HG03354 (cell line): Measurements from ENCODE around the gene MAML3.

Experiments used
- ATAC-seq: cut with Tn5 transposase; IDR thresholded peaks from one replicate; pipeline ENCODE4 v1.9.1; 2021; ENCODE audit warnings: mild to moderate bottlenecking; ENCODE audit not compliant: unreplicated experiment, poor library complexity, severe bottlenecking

MAML3 gene

GRCh38 chr4:139860435-139861024 is 293.5 kb downstream of the MAML3 start:
- no peak for ATAC-seq

GRCh38 chr4:139859876-139860275 is 294.1 kb downstream of the MAML3 start:
- ATAC-seq = no peak

GRCh38 chr4:139858436-139859205 is 295.4 kb downstream of the MAML3 start:
- peak; percentile 97 for ATAC-seq

GRCh38 chr4:139857977-139858376 is 296.0 kb downstream of the MAML3 start:
- ATAC-seq = no peak

GRCh38 chr4:139857021-139857420 is 297.0 kb downstream of the MAML3 start:
- ATAC-seq = no peak

- ATAC-seq = no peak
These were observed 299.1 kb downstream of the MAML3 start for GRCh38 chr4:139854668-139855403.

GRCh38 chr4:139853309-139853708 is 300.7 kb downstream of the MAML3 start:
- no peak for ATAC-seq

GRCh38 chr4:139852612-139853269 is 301.2 kb downstream of the MAML3 start:
- no peak for ATAC-seq

- ATAC-seq = no peak
These were observed 302.3 kb downstream of the MAML3 start for GRCh38 chr4:139851639-139852038.

GRCh38 chr4:139851133-139851532 is 302.9 kb downstream of the MAML3 start:
- ATAC-seq = no peak

GRCh38 chr4:139849219-139849618 is 304.8 kb downstream of the MAML3 start:
- no peak for ATAC-seq

GRCh38 chr4:139848028-139848427 is 306.0 kb downstream of the MAML3 start:
- no peak for ATAC-seq

- no peak for ATAC-seq
These were observed 306.4 kb downstream of the MAML3 start for GRCh38 chr4:139847602-139848001.

- no peak for ATAC-seq
These were observed 307.2 kb downstream of the MAML3 start for GRCh38 chr4:139846766-139847165.

GRCh38 chr4:139845453-139846093 is 308.4 kb downstream of the MAML3 start:
- ATAC-seq = no peak

- ATAC-seq = no peak
These were observed 309.4 kb downstream of the MAML3 start for GRCh38 chr4:139844459-139845036.

- ATAC-seq = no peak
These were observed 309.9 kb downstream of the MAML3 start for GRCh38 chr4:139844057-139844456.

- no peak for ATAC-seq
These were observed 310.3 kb downstream of the MAML3 start for GRCh38 chr4:139843641-139844040.

- ATAC-seq = no peak
These were observed 312.4 kb downstream of the MAML3 start for GRCh38 chr4:139841464-139842195.
